Sigmoid colon (tissue), 4 donors: ENCODE results near the gene CASP10.

Experiments used
- EP300 ChIP-seq, 4 donors: sonication (generic); formaldehyde crosslinking; IDR thresholded peaks; one replicate each; pipeline ENCODE4 v1.6.1; 2017; ENCODE audit warnings: antibody characterized with exemption in 4 of 4
- POLR2A ChIP-seq, 2 donors: fragments of 450-650 bp; IDR thresholded peaks; one replicate each; pipeline ENCODE4 v1.6.1; 2016; ENCODE audit warnings: antibody characterized with exemption in 2 of 2, mild to moderate bottlenecking in 2 of 2, moderate library complexity in 2 of 2
- POLR2AphosphoS5 ChIP-seq, 4 donors: sonication (generic); formaldehyde crosslinking; IDR thresholded peaks; one replicate each; pipeline ENCODE4 v1.6.1; 2017; ENCODE audit warnings: antibody characterized with exemption in 4 of 4
- TF ChIP-seq, protein P1 (sequence below), 4 experiments: fragments of 450-650 bp in 3 of 4; fragments of 200-600 bp in 1 of 4; IDR thresholded peaks; one replicate each; pipeline ENCODE4 v1.5.1; 2016 to 2019; ENCODE audit warnings: antibody characterized with exemption in 4 of 4, mild to moderate bottlenecking in 3 of 4, moderate library complexity in 2 of 4

DNA sequence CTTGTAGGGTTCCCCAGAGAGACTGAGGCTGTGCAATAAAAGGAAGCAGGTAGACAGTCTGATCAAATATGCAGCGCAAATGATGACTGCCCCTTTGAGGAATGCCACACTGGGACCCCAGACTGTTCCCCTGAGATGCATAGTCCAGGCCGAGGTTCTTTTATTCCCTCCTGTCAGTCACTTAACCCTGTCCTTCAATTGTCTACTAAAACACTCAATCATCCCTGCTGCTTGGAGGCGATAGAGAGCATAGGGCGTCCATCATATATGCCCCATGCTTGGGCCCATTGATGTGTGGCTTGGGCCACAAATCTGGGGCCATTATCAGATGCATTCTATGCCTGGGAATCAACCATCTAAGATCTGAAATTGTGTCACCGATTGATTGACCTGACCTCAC lies 61.9 kb downstream of the CASP10 start:
- TF ChIP-seq, protein P1, sequence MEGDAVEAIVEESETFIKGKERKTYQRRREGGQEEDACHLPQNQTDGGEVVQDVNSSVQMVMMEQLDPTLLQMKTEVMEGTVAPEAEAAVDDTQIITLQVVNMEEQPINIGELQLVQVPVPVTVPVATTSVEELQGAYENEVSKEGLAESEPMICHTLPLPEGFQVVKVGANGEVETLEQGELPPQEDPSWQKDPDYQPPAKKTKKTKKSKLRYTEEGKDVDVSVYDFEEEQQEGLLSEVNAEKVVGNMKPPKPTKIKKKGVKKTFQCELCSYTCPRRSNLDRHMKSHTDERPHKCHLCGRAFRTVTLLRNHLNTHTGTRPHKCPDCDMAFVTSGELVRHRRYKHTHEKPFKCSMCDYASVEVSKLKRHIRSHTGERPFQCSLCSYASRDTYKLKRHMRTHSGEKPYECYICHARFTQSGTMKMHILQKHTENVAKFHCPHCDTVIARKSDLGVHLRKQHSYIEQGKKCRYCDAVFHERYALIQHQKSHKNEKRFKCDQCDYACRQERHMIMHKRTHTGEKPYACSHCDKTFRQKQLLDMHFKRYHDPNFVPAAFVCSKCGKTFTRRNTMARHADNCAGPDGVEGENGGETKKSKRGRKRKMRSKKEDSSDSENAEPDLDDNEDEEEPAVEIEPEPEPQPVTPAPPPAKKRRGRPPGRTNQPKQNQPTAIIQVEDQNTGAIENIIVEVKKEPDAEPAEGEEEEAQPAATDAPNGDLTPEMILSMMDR (IDR thresholded peaks at IDR 0.05) = no peak
- TF ChIP-seq POLR2AphosphoS5 (IDR thresholded peaks at IDR 0.05) (no peak), EP300 (IDR thresholded peaks at IDR 0.05) (no peak), POLR2A (IDR thresholded peaks at IDR 0.05) (no peak)
